Measurements from ENCODE around the gene BAG2. TPM values are rescaled to one million over a fixed set of nuclear protein-coding genes. Genes with fewer than 3 reads are reported as not detected.

BAG2 gene
- total RNA-seq, 1 donor from 2014 or later = 17.0 TPM

GRCh38 chr6:57173886-57174510 is 1.9 kb downstream of the BAG2 start:
- DNase-seq (ENCODE audit: low spot score) = no peak

DNA sequence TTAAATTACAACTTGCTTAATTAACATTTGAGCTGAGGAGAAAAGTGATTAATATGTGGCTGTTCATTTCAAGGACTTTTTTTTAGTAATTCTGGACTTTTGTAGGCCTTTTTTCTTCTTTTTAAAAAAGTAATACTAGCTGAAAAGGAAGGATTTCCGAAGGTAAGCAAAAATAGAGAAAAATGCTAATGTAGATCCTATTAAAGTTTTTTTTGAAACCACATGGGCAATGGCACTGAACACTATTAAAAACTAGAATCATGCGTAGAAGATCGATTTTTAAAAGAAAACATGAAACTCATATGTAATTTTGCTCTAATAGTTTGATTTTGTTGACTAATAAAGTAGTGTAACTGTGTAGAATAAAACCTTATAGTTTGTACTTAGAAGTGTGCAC is 2.4 kb downstream of the BAG2 start:
- DNase-seq (ENCODE audit: low spot score) = no peak

GRCh38 chr6:57177545-57178265 is 5.6 kb downstream of the BAG2 start:
- peak; percentile 70 for DNase-seq (ENCODE audit: low spot score)

DNA sequence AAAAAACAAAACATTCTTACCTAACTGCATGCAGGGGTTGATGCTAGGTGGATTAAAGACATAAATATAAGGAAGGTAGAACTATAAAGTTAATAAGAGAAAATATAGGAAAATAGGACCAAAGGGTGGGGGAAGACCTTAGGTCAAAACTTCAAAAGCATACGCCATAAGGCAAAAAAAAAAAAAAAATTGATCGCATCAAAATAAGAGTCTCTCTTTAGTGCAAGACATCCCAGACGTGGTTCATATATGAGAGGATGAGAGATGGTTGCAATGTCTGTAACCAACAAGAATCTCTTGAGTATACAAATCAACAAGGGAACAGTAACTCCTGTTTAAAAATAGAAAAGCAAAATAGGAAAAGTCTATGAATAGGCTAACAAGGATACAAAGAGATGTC is 8.5 kb downstream of the BAG2 start:
- DNase-seq (ENCODE audit: low spot score) = no peak

- no peak for DNase-seq (ENCODE audit: low spot score)
Observed at GRCh38 chr6:57182017-57182432, 9.9 kb downstream of the BAG2 start.

DNA sequence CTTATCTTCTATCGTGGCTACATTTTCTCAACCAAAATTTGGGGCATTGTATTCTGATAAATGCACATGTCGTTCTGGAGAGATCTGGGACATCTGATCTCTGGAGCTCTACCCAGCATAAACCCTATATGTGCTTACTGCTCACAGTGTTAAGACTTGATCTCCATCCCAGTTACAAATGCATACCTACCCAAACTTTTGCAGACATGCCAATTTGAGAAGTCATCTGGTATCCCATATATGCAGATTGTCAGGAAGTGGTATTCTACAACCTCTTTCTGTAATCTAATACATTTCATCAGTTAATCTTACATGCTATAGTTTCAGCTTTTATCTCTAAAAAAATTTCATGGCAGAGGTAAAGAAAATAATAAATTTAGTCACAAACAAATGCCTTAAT is 11.2 kb downstream of the BAG2 start:
- DNase-seq (ENCODE audit: low spot score) = no peak

GRCh38 chr6:57190140-57190539 is 18.0 kb downstream of the BAG2 start:
- no peak for DNase-seq (ENCODE audit: low spot score)

DNA sequence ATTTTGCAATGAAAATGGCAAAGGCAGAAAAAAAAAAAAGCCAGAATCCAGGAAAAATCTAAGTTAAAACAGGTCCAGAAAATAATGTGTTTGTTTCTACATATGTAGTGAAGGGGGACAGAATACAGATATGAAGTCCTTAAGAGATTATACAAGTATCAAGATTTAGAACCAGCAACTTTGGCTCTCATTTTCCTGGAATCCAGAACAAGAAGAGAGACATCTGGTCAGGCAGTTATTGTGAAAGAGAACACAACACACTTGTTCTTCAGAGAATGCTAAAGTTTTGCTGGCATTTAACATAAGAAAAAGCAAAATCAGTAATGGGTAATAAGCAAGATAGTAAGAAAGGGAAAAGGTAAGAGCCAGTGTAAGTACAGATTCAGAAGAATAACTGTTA is 21.1 kb downstream of the BAG2 start:
- no peak for DNase-seq (ENCODE audit: low spot score)

DNA sequence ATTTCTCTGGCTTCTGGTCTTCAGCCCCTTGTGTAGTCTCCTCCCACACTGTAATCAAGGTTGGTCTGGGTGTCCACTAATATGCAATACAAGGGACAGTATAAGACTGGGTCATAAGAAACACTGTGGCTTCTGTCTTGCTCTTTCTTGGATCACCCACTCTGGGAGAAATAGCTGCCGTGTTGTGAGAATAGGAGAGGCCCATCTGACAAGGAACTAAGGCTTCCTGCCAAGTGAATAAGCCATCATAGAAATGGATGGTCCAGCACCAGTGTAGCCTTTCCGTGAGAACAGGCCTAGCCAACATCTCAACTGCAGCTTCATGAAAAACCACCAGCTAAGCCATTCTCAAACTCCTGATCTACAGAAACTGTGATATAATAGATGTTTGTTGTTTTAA is 23.3 kb downstream of the BAG2 start:
- DNase-seq (ENCODE audit: low spot score) = no peak

- no peak for DNase-seq (ENCODE audit: low spot score)
Observed at GRCh38 chr6:57198926-57199636, 27.0 kb downstream of the BAG2 start.

- no peak for DNase-seq (ENCODE audit: low spot score)
Observed at GRCh38 chr6:57201718-57202117, 29.6 kb downstream of the BAG2 start.

DNA sequence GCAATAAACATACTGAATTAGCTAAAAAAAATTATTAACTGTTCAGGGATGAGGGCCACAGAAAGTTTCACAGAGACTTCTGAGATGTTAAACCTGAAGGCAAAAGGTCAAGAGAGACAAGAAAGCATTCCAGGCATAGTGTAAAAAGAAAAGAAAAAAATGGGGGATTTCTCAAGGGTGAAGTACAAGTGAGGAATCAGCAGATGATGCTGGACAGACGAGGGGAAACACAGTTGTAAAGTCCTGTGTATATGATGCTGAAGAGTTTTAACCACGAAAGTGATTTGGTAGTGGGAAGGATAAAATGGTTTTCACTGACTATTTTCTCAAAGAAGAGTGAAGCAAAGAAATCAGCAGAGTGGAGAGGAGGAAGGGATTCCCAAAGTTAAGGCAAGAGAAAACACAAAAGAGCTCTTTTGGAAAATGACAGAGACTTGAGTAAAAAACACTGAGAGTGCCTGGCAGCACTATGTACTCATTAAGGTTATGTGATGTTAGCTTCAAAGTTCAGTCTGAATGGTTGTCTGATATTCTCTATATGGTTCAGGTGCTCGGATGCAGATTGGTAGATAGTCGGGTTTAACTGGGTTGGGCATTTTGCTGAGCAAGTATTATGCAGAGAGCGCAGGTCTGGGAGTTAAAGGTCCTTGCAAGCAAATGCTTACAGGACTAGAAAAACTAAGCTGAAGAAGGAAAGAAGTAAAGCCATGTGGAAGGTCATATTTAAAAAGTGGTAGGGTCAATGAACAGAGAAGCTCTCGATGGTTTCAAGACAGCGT is 33.6 kb downstream of the BAG2 start:
- no peak for DNase-seq (ENCODE audit: low spot score)

DNA sequence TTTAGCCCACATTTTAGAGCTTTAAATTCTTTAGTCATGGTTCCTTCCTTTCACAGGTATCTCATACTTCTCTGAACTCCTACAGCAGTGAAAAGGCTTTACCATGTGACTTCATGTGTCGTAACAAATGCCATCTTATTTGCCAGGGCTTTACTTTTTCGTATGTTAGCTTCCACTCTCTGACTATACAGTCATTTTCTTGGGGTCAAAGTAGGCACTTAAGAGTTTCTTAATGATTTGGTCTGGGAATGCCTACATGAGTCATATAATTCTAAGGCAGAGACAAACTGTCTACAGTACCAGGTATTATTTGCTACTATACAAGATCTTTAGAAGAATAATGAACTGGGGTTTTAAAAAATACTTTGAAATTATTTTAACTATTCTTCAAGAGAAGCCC is 35.0 kb downstream of the BAG2 start:
- DNase-seq (ENCODE audit: low spot score) = no peak

DNA sequence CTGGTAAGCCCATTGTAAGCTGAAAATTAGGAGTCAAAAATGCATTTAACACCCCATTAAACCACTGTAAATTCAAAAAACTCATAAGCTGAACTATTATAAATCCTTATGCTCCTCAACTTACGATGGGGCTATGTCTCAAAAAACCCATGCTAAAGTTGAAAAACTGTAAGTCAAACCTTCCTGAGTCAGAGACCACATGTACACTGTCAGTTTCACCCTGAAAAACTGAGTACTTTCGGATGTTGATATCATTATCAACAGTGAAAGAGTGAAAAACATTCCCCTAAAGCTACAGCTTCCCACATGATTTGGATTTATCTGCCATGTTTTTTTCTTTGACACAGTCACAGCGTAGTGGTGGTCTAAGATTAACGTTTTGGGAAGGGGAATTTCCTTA is 35.7 kb downstream of the BAG2 start:
- no peak for DNase-seq (ENCODE audit: low spot score)

DNA sequence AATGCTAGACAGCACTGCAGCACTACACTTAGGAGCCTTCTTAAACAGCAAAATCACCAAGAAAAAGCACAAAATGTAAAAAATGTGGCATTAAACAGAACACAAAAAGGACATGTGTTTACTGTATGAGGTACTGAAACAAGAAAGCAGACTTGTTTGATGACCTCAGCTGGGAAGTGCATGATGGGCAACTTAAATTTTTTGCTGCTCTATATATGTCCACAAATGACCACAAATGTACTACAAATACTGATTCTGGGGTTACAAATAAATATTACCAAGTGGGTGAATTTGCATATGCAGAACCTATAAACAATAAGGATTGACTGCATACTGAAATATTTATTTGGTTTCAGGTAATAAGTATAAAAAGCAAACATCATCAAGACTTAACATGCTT is 36.9 kb downstream of the BAG2 start:
- no peak for DNase-seq (ENCODE audit: low spot score)

- no peak for DNase-seq (ENCODE audit: low spot score)
Observed at GRCh38 chr6:57210060-57210459, 37.9 kb downstream of the BAG2 start.

DNA sequence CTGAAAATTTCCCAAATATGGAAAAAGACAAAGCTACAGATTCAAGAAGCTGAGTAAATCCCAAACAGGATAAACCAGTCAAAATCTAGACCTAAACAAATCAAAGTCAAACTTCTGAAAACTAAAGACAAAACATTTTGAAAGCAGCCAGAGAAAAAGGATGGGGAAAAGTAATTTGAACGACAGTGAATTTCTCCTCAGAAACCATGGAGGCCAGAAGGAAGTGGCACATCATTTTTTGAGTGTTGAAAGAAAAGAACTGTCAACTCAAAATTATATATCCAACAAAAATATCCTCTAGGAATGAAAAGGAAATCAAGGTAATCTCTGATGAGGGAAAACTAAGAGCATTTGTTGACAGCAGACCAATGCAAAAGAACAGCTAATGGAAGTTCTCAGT is 43.1 kb downstream of the BAG2 start:
- no peak for DNase-seq (ENCODE audit: low spot score)

DNA sequence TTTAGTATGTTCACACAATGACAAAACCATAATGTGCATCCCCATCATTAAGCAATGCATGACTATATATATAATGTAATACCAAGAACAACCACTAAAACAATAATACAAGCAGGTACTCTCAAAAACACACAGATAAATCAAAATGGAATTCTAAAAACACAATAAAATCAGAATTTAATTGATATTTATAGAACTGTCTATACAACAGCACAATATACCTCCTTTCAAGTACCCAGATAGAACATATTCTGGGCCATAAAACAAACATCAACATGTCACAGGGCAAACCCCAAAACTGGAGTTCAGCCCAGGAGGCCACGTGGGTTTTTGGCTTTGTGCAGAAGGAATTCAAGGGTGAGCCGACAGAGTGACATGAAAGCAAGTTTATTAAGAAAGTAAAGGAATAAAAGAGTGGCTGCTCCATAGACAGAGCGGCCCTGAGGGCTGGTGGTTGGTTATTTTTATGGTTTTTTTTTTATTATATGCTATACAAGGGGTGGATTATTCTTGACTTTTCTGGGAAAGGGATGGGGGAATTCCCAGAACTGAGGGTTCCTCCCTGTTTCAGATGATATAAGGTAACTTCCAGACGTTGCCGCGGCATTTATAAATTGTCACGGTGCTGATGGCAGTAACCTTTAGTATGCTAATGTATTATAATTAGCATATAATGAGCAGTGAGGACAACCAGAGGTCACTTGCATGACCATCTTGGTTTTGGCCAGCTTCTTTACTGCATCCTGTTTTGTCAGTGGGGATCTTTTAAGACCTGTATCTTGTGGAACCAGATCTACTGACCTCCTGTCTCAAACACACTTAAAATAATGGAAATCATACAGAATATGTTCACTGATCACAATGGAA is 44.3 kb downstream of the BAG2 start:
- no peak for DNase-seq (ENCODE audit: low spot score)

- DNase-seq (ENCODE audit: low spot score) = no peak
Observed at GRCh38 chr6:57217270-57217669, 45.1 kb downstream of the BAG2 start.

GRCh38 chr6:57220083-57220703 is 48.1 kb downstream of the BAG2 start:
- no peak for DNase-seq (ENCODE audit: low spot score)
